DND-41 (cell line): ENCODE results near the gene TESMIN.

ENCODE experiments used
- ATAC-seq: fragments of 200-7000 bp; cut with Tn5 transposase; 3 replicates; pipeline ENCODE4 v1.9.1; 2021; ENCODE audit warnings: low read depth; ENCODE audit not compliant: insufficient read depth
- DNase-seq: peaks from one replicate; pipeline ENCODE4 v3.0.0-alpha.2; 2020
- H2AFZ ChIP-seq: 2 replicates; pipeline ENCODE4 v1.6.0; 2012; ENCODE audit warnings: low read depth, low read length
- H3K27ac ChIP-seq: 2 replicates; pipeline ENCODE4 v1.5.1; 2012; ENCODE audit warnings: low read length, inconsistent platforms
- H3K27me3 ChIP-seq: fragments of 200-600 bp; sonication (generic); 2 replicates; pipeline ENCODE4 v1.6.0; 2012; ENCODE audit warnings: low read length, mild to moderate bottlenecking, inconsistent platforms; ENCODE audit not compliant: insufficient read depth, poor library complexity
- H3K36me3 ChIP-seq: 2 replicates; pipeline ENCODE4 v1.5.1; 2012; ENCODE audit warnings: low read length, inconsistent platforms; ENCODE audit not compliant: insufficient read depth
- H3K4me1 ChIP-seq: 2 replicates; pipeline ENCODE4 v1.5.1; 2012; ENCODE audit warnings: mild to moderate bottlenecking, low read length; ENCODE audit not compliant: insufficient read depth
- H3K4me2 ChIP-seq: 2 replicates; pipeline ENCODE4 v1.6.0; 2012; ENCODE audit warnings: mild to moderate bottlenecking, moderate library complexity, low read length, inconsistent platforms; ENCODE audit not compliant: insufficient read depth
- H3K4me3 ChIP-seq, 2 experiments: fragments of 200-600 bp in 1 of 2; shearing (Covaris generic) in 1 of 2; 2 replicates each; pipeline ENCODE4 v1.5.1; 2012 to 2016; ENCODE audit warnings: inconsistent platforms in 2 of 2, low read length in 2 of 2, mild to moderate bottlenecking in 2 of 2, low read depth in 1 of 2, moderate library complexity in 1 of 2
- H3K79me2 ChIP-seq: 2 replicates; pipeline ENCODE4 v1.6.0; 2012; ENCODE audit warnings: low read length, inconsistent platforms; ENCODE audit not compliant: insufficient read depth
- H3K9ac ChIP-seq: 2 replicates; pipeline ENCODE4 v1.6.0; 2012; ENCODE audit warnings: low read depth, mild to moderate bottlenecking, inconsistent platforms, low read length, moderate library complexity
- H3K9me3 ChIP-seq: 2 replicates; pipeline ENCODE4 v1.5.1; 2012; ENCODE audit warnings: low read length, moderate library complexity, mild to moderate bottlenecking, inconsistent platforms; ENCODE audit not compliant: insufficient read depth, severe bottlenecking
- H4K20me1 ChIP-seq: 2 replicates; pipeline ENCODE4 v1.6.0; 2012; ENCODE audit warnings: low read length; ENCODE audit not compliant: insufficient read depth
- CTCF ChIP-seq: IDR thresholded peaks from 2 replicates; pipeline ENCODE4 v1.5.1; 2012; ENCODE audit warnings: borderline replicate concordance, low read length, moderate library complexity, mild to moderate bottlenecking; ENCODE audit not compliant: poor library complexity, severe bottlenecking; ENCODE audit errors: extremely low read depth
- EZH2 ChIP-seq: IDR thresholded peaks from 3 replicates; pipeline ENCODE4 v1.6.1; 2012; ENCODE audit warnings: borderline replicate concordance, low read depth, mild to moderate bottlenecking, moderate library complexity, low read length, inconsistent platforms; ENCODE audit not compliant: severe bottlenecking

Gene TESMIN, protein sequence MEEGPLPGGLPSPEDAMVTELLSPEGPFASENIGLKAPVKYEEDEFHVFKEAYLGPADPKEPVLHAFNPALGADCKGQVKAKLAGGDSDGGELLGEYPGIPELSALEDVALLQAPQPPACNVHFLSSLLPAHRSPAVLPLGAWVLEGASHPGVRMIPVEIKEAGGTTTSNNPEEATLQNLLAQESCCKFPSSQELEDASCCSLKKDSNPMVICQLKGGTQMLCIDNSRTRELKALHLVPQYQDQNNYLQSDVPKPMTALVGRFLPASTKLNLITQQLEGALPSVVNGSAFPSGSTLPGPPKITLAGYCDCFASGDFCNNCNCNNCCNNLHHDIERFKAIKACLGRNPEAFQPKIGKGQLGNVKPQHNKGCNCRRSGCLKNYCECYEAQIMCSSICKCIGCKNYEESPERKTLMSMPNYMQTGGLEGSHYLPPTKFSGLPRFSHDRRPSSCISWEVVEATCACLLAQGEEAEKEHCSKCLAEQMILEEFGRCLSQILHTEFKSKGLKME

DNA sequence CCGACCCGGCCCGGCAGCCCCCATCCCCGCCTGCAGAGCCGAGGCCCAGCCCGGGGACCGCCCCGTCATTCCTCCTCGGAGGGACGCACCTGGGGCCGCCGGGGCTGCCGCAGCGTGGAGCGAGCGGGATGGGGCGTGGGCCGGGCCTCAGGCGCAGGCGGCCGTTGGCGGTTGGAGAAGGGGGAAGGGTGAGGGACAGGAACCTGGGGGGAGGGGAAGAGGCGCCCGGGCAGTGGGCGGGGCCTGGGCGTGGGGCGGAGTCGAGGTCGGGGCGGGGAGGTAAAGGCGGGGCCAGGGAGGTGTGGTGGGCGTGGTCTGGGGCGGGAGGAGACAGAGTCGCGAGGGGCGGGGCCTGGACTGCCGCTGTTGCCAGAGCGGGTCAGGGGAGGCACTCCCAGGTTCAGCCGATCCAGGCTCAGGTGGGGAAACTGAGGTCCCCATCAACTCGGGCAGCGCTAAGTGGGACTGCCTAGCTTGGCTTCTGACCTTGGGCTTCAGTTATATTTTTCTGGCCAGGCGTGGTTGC lies at the start of gene TESMIN:
TSS of gene TESMIN (minus strand) at position 190 of the 526 bp plus-strand sequence. CDS start 860 bp downstream, outside the sequence.
- H3K79me2 ChIP-seq: no peaks in the 10 kb centered on the region
- peak within 1 kb of the TSS; percentile 52 for H3K4me2 ChIP-seq
- no peaks in the 10 kb centered on the region for H4K20me1 ChIP-seq
- TF ChIP-seq EZH2 (no peak), CTCF (no peak)
- H3K36me3 ChIP-seq: peaks cover 5% of the 10 kb centered on the region
- peak; percentile 96 for ATAC-seq
- peak; percentile 92 for DNase-seq
- no peak within 1 kb of the TSS for H2AFZ ChIP-seq
- H3K9ac ChIP-seq: peak within 1 kb of the TSS; percentile 6; the same call in 1 of the 2 replicates
- no peaks in the 10 kb centered on the region for H3K27me3 ChIP-seq
- H3K4me1 ChIP-seq: peaks cover 6% of the 10 kb centered on the region
- no peaks in the 10 kb centered on the region for H3K9me3 ChIP-seq
- peak within 1 kb of the TSS in 1 of 2 experiments; percentile 36; a peak in 2 of 4 replicates for H3K4me3 ChIP-seq
- H3K27ac ChIP-seq: no peak within 1 kb of the TSS

- Histone ChIP-seq H3K4me3 (no peak overlapping the region), H3K27ac (no peak overlapping the region), H3K9ac (no peak overlapping the region), H3K4me1 (no peaks in the 10 kb centered on the region), H2AFZ (no peak overlapping the region), H3K4me2 (no peak overlapping the region), H3K36me3 (peaks cover 70% of the 10 kb centered on the region), H3K79me2 (no peaks in the 10 kb centered on the region), H4K20me1 (peaks cover 8% of the 10 kb centered on the region; the same call in 1 of the 2 replicates), H3K27me3 (no peaks in the 10 kb centered on the region), H3K9me3 (no peaks in the 10 kb centered on the region)
- DNase-seq (peak; percentile 39), ATAC-seq (peak; percentile 62; the same call in 2 of the 3 replicates)
- TF ChIP-seq EZH2 (no peak), CTCF (peak; percentile 77)
These were observed 47.0 kb upstream of the TESMIN start for GRCh38 chr11:68798221-68798813.

GRCh38 chr11:68796801-68797200 lies 45.5 kb upstream of the TESMIN start:
- H2AFZ ChIP-seq: no peak overlapping the region
- H3K9ac ChIP-seq: no peak overlapping the region
- TF ChIP-seq CTCF (no peak), EZH2 (no peak)
- no peak overlapping the region for H3K4me2 ChIP-seq
- ATAC-seq (no peak), DNase-seq (no peak)
- H3K36me3 ChIP-seq: peaks cover 72% of the 10 kb centered on the region
- H3K27ac ChIP-seq: no peak overlapping the region
- no peaks in the 10 kb centered on the region for H3K79me2 ChIP-seq
- peaks cover 8% of the 10 kb centered on the region; the same call in 1 of the 2 replicates for H4K20me1 ChIP-seq
- no peaks in the 10 kb centered on the region for H3K27me3 ChIP-seq
- H3K4me1 ChIP-seq: no peaks in the 10 kb centered on the region
- H3K9me3 ChIP-seq: no peaks in the 10 kb centered on the region
- no peak overlapping the region for H3K4me3 ChIP-seq
